PC-3 (cell line): ENCODE measurements around the gene BEST2. TPM values are rescaled to one million over a fixed set of nuclear protein-coding genes. Genes with fewer than 3 reads are reported as not detected.

Experiments
- ATAC-seq: fragments of 200-7000 bp; cut with Tn5 transposase; 2 replicates; pipeline ENCODE4 v1.9.1; 2020; ENCODE audit warnings: mild to moderate bottlenecking, moderate library complexity
- BruUV-seq: library from RNA; stranded (reverse); fragments of 400-500 nt; replicated peaks from 2 replicates; lab custom pipeline; 2021; lab: Mats Ljungman, UMichigan
- CTCF ChIA-PET: fragments of 300-600 bp; sonication (Branson Sonifier 250); formaldehyde crosslinking; loops from one replicate; lab custom pipeline; 2022; ENCODE audit warnings: antibody characterized with exemption; lab: Charles Lee
- POLR2A ChIA-PET: fragments of 300-600 bp; sonication (Branson Sonifier 250); formaldehyde crosslinking; loops from one replicate; lab custom pipeline; 2022; ENCODE audit warnings: antibody characterized with exemption; ENCODE audit not compliant: unreplicated experiment; lab: Charles Lee
- DNase-seq: peaks from one replicate; pipeline ENCODE4 v3.0.0-alpha.2; 2015
- H2AFZ ChIP-seq: fragments of 300-600 bp; sonication (generic); 2 replicates; pipeline ENCODE4 v1.6.0; 2016; ENCODE audit warnings: antibody characterized with exemption, low read length
- H3F3A ChIP-seq: fragments of 300-600 bp; sonication (generic); one replicate; pipeline ENCODE4 v1.6.0; 2017; ENCODE audit warnings: antibody characterized with exemption, low read length, control low read depth, mild to moderate bottlenecking; ENCODE audit not compliant: unreplicated experiment
- H3K27ac ChIP-seq: fragments of 300-600 bp; sonication (generic); 2 replicates; pipeline ENCODE4 v1.5.1; 2016; ENCODE audit warnings: mild to moderate bottlenecking, low read length
- H3K27me3 ChIP-seq: fragments of 300-600 bp; sonication (generic); 2 replicates; pipeline ENCODE4 v1.6.1; 2016; ENCODE audit warnings: low read length, mixed read lengths
- H3K36me3 ChIP-seq: fragments of 300-600 bp; sonication (generic); 2 replicates; pipeline ENCODE4 v1.6.1; 2016; ENCODE audit warnings: low read depth, mixed run types, low read length, mixed read lengths
- H3K4me1 ChIP-seq: fragments of 300-600 bp; sonication (generic); 2 replicates; pipeline ENCODE4 v1.5.1; 2016; ENCODE audit warnings: low read length; ENCODE audit not compliant: insufficient read depth
- H3K4me2 ChIP-seq: fragments of 300-600 bp; sonication (generic); 2 replicates; pipeline ENCODE4 v1.6.0; 2016; ENCODE audit warnings: low read length
- H3K4me3 ChIP-seq: fragments of 300-600 bp; sonication (generic); 2 replicates; pipeline ENCODE4 v1.5.1; 2016; ENCODE audit warnings: mild to moderate bottlenecking, low read length, mixed read lengths
- H3K79me2 ChIP-seq: fragments of 300-600 bp; sonication (generic); 2 replicates; pipeline ENCODE4 v1.6.1; 2017; ENCODE audit warnings: low read length, mixed read lengths
- H3K9ac ChIP-seq: fragments of 300-600 bp; sonication (generic); 2 replicates; pipeline ENCODE4 v1.6.0; 2016; ENCODE audit warnings: mild to moderate bottlenecking, low read length
- H3K9me2 ChIP-seq: fragments of 300-600 bp; sonication (generic); replicated peaks from 2 replicates; pipeline ENCODE4 v1.6.1; 2016; ENCODE audit warnings: mixed run types, low read length, mixed read lengths
- H3K9me3 ChIP-seq: fragments of 300-600 bp; sonication (generic); 2 replicates; pipeline ENCODE4 v1.6.1; 2016; ENCODE audit warnings: low read length, mixed read lengths
- H4K20me1 ChIP-seq: fragments of 300-600 bp; sonication (generic); 2 replicates; pipeline ENCODE4 v1.6.1; 2016; ENCODE audit warnings: low read length, mixed read lengths
- EZH2 ChIP-seq: fragments of 300-600 bp; sonication (generic); IDR thresholded peaks from one replicate; pipeline ENCODE4 v1.6.1; 2017; ENCODE audit warnings: antibody characterized with exemption, mild to moderate bottlenecking, low read length; ENCODE audit not compliant: unreplicated experiment
- EZH2phosphoT487 ChIP-seq: fragments of 300-600 bp; sonication (generic); IDR thresholded peaks from 2 replicates; pipeline ENCODE4 v1.6.1; 2018; ENCODE audit warnings: mild to moderate bottlenecking, antibody characterized with exemption, low read length, borderline replicate concordance
- intact Hi-C: fragments of 100-400 bp; cut with micrococcal nuclease; formaldehyde crosslinking; loops from 2 replicates; pipeline ENCODE4 v1.9.0; 2023
- total RNA-seq: library from RNA; depleted of rRNA; stranded (reverse); fragments of >200 nt; gene quantifications from 2 replicates; pipeline ENCODE4 v1.2.3, GENCODE V29; 2014
- TF ChIP-seq, protein P1 (sequence below): fragments of 300-600 bp; sonication (generic); conservative IDR thresholded peaks from 2 replicates; pipeline ENCODE4 v1.5.1; 2017; ENCODE audit warnings: antibody characterized with exemption, low read depth, mild to moderate bottlenecking, low read length

BEST2 gene
- total RNA-seq, 1 experiment from 2014 or later = 0.07 TPM

DNA sequence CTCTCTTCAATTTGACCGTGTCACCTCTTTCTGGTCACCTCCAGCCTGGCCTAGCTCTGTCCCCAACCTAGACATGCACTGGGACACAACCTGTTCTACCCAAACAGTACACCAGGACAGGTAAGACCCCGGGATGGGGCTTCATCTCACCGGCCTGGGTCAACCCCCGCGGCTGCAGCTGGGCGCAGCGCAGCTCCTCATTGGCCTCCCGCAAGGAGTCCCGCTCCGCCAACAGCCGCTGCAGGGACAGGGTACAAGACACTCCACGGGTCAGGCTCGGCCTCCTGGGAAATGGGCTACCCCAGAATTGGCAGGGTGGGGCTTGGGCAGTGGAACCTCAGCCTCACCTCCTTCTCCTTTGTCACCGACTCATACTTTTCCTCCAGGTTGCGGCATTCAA is 16.1 kb downstream of the BEST2 start:
- Histone ChIP-seq H3K27me3 (no peaks in the 10 kb centered on the region), H3K4me3 (no peak overlapping the region), H3K27ac (no peak overlapping the region), H3F3A (no peaks in the 10 kb centered on the region), H3K9me3 (no peaks in the 10 kb centered on the region), H4K20me1 (no peaks in the 10 kb centered on the region), H3K9ac (no peak overlapping the region), H3K9me2 (no peaks in the 10 kb centered on the region), H3K4me1 (no peaks in the 10 kb centered on the region), H3K4me2 (no peak overlapping the region), H3K79me2 (no peaks in the 10 kb centered on the region), H2AFZ (no peak overlapping the region), H3K36me3 (peaks cover 20% of the 10 kb centered on the region)
- intact Hi-C loops = no loop called here
- CTCF ChIA-PET = interaction anchor here (0.6 kb wide), 1 partner anchor 71 kb away, joined by 3 read pairs; no protein-coding TSS in a partner anchor
- DNase-seq (no peak), ATAC-seq (no peak)
- POLR2A ChIA-PET = interaction anchor here (0.6 kb wide), 1 partner anchor 9 kb away, joined by 6 read pairs; no protein-coding TSS in a partner anchor
- no TSS peak for BruUV-seq
- TF ChIP-seq EZH2 (no peak), EZH2phosphoT487 (no peak)
- TF ChIP-seq, protein P1, sequence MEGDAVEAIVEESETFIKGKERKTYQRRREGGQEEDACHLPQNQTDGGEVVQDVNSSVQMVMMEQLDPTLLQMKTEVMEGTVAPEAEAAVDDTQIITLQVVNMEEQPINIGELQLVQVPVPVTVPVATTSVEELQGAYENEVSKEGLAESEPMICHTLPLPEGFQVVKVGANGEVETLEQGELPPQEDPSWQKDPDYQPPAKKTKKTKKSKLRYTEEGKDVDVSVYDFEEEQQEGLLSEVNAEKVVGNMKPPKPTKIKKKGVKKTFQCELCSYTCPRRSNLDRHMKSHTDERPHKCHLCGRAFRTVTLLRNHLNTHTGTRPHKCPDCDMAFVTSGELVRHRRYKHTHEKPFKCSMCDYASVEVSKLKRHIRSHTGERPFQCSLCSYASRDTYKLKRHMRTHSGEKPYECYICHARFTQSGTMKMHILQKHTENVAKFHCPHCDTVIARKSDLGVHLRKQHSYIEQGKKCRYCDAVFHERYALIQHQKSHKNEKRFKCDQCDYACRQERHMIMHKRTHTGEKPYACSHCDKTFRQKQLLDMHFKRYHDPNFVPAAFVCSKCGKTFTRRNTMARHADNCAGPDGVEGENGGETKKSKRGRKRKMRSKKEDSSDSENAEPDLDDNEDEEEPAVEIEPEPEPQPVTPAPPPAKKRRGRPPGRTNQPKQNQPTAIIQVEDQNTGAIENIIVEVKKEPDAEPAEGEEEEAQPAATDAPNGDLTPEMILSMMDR = no peak

DNA sequence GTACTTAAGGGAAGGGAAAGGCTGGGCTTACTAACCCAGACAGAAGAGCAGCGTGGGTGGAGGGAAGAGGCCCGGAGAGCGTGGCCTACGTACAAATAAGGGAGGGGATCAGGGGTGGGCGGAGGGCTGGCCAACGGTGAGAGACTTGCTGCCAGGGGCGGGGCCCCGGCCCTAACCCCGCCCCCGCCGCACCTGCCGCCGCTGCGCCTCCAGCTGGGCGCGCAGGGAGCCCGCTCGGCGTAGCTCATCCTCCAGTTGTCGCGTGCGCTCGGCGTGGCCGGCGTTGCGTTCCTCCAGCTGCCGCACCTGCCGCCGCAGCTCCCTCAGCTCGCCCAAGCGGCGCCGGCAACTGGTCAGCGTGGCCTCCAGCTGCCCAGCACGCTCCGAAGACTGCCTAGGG is 18.1 kb downstream of the BEST2 start:
- ATAC-seq (no peak), DNase-seq (no peak)
- no peak for TF ChIP-seq EZH2phosphoT487
- no peak for TF ChIP-seq EZH2
- TF ChIP-seq, protein P1 = no peak
- Histone ChIP-seq H2AFZ (no peak overlapping the region), H3K9ac (no peak overlapping the region), H3K4me1 (peaks cover 14% of the 10 kb centered on the region), H3K9me3 (no peaks in the 10 kb centered on the region), H3K4me3 (no peak overlapping the region), H4K20me1 (no peaks in the 10 kb centered on the region), H3K79me2 (no peaks in the 10 kb centered on the region), H3K9me2 (no peaks in the 10 kb centered on the region), H3K4me2 (no peak overlapping the region), H3K36me3 (peaks cover 12% of the 10 kb centered on the region; the same call in 1 of the 2 replicates), H3K27ac (no peak overlapping the region), H3K27me3 (no peaks in the 10 kb centered on the region), H3F3A (peaks cover 4% of the 10 kb centered on the region)
- CTCF ChIA-PET = no interaction called here
- BruUV-seq = no TSS peak
- intact Hi-C loops = no loop called here
- POLR2A ChIA-PET = no interaction called here

DNA sequence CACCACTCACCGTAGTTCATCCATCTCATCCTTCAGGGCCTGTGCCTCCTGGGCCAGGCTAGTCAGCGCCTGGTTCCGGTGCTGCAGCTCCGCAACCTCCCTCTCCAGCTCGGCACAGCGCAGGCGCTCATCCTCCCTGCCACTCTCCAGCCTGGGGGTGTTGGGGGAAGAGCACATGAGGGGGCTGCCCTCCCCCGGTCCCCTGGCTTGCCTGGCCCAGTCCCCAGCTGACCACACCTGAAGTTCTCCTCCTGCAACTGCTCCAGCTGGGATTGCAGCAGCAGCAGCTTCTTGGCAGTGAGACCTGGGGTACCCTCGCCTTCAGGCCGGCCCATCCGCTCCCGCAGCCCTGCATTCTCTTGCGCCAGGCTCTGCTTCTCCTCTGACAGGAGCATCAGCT is 19.3 kb downstream of the BEST2 start:
- Histone ChIP-seq H3K9me2 (no peaks in the 10 kb centered on the region), H3K27me3 (no peaks in the 10 kb centered on the region), H3K9me3 (no peaks in the 10 kb centered on the region), H3K4me3 (no peak overlapping the region), H4K20me1 (no peaks in the 10 kb centered on the region), H3F3A (peaks cover 4% of the 10 kb centered on the region), H3K4me1 (peaks cover 18% of the 10 kb centered on the region), H3K36me3 (peaks cover 6% of the 10 kb centered on the region; the same call in 1 of the 2 replicates), H2AFZ (no peak overlapping the region), H3K9ac (no peak overlapping the region), H3K79me2 (no peaks in the 10 kb centered on the region), H3K27ac (no peak overlapping the region), H3K4me2 (no peak overlapping the region)
- BruUV-seq = no TSS peak
- intact Hi-C loops = no loop called here
- ATAC-seq (no peak), DNase-seq (no peak)
- CTCF ChIA-PET = no interaction called here
- TF ChIP-seq EZH2phosphoT487 (no peak), EZH2 (no peak)
- POLR2A ChIA-PET = no interaction called here
